DOHH2 (cell line): ENCODE data around the gene SH3PXD2A.

Experiments used
- EZH2phosphoT487 ChIP-seq: fragments of 200-600 bp; sonication (generic); IDR thresholded peaks from 2 replicates; pipeline ENCODE4 v1.6.1; 2017; ENCODE audit warnings: borderline replicate concordance, mild to moderate bottlenecking, antibody characterized with exemption, low read length, moderate library complexity, mixed read lengths
- TF ChIP-seq, protein P1 (sequence below): fragments of 200-600 bp; sonication (generic); IDR thresholded peaks from one replicate; pipeline ENCODE4 v1.5.1; 2014; ENCODE audit warnings: antibody characterized with exemption, mild to moderate bottlenecking, low read depth, low read length; ENCODE audit not compliant: poor library complexity, severe bottlenecking

DNA sequence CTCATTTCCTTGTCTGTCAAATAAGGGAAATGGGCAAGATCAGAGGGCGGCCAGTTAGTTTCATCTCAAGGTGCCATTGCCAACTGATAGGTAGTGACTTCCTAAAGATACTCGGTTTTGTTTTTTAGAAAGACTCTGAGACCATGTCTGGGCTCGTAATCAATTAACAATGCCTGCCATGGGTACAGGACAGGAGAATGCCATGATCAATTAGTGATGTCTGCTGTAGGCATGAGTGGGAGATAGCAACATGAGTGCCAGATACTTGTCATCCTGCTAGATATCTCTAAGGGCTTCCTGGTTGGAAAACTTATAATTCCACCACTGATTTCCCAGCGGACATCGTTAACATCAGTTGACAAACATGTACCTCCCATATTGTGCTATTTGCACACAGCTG, 64.8 kb downstream of the SH3PXD2A start:
- no peak for TF ChIP-seq EZH2phosphoT487
- TF ChIP-seq, protein P1, sequence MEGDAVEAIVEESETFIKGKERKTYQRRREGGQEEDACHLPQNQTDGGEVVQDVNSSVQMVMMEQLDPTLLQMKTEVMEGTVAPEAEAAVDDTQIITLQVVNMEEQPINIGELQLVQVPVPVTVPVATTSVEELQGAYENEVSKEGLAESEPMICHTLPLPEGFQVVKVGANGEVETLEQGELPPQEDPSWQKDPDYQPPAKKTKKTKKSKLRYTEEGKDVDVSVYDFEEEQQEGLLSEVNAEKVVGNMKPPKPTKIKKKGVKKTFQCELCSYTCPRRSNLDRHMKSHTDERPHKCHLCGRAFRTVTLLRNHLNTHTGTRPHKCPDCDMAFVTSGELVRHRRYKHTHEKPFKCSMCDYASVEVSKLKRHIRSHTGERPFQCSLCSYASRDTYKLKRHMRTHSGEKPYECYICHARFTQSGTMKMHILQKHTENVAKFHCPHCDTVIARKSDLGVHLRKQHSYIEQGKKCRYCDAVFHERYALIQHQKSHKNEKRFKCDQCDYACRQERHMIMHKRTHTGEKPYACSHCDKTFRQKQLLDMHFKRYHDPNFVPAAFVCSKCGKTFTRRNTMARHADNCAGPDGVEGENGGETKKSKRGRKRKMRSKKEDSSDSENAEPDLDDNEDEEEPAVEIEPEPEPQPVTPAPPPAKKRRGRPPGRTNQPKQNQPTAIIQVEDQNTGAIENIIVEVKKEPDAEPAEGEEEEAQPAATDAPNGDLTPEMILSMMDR: no peak
